Stimulated activated CD4-positive, alpha-beta T cell treated with anti-CD3 and anti-CD28 coated beads, Interleukin-12 subunit alpha, Interleukin-12 subunit beta, amount 100 ng/mL, for 4 hours (primary cell): Measurements from ENCODE around the gene ANXA4.
"Not testable (repeated sequence)": the region's sequence is repeated elsewhere in the genome, so short reads cannot be mapped to it uniquely, and the experiment has no call there.

Experiments used
- DNase-seq: peaks from one replicate; pipeline ENCODE4 v3.0.0-alpha.2; 2020

ANXA4 gene

GRCh38 chr2:69811591-69811990 is 69.7 kb downstream of the ANXA4 start:
- no peak for DNase-seq

GRCh38 chr2:69815717-69816116 is 73.8 kb downstream of the ANXA4 start:
- no peak for DNase-seq

- DNase-seq = peak; percentile 43
Measured at GRCh38 chr2:69816923-69817542, 75.1 kb downstream of the ANXA4 start.

GRCh38 chr2:69817729-69818501 is 76.0 kb downstream of the ANXA4 start:
- DNase-seq = no peak

GRCh38 chr2:69827796-69828540 is 86.0 kb downstream of the ANXA4 start:
- no peak for DNase-seq

- DNase-seq = no peak
Measured at GRCh38 chr2:69828938-69829255, 87.0 kb downstream of the ANXA4 start.

GRCh38 chr2:69829256-69830044 is 87.5 kb downstream of the ANXA4 start, which contains the start of gene GMCL1:
Gene GMCL1, plus strand, starts transcription at chr2:69829660. Its CDS starts 233 bp downstream, at chr2:69829893.
- DNase-seq = peak; percentile 99

GRCh38 chr2:69830045-69830905 is 88.3 kb downstream of the ANXA4 start:
- peak; percentile 22 for DNase-seq

GRCh38 chr2:69830906-69831241 is 88.9 kb downstream of the ANXA4 start:
- not testable (repeated sequence) for DNase-seq

GRCh38 chr2:69831354-69831905 is 89.5 kb downstream of the ANXA4 start:
- no peak for DNase-seq

GRCh38 chr2:69833752-69834151 is 91.8 kb downstream of the ANXA4 start:
- no peak for DNase-seq

- DNase-seq = no peak
Measured at GRCh38 chr2:69835666-69836065, 93.7 kb downstream of the ANXA4 start.

- DNase-seq = no peak
Measured at GRCh38 chr2:69836316-69836715, 94.4 kb downstream of the ANXA4 start.

GRCh38 chr2:69837533-69837932 is 95.6 kb downstream of the ANXA4 start:
- no peak for DNase-seq

- no peak for DNase-seq
Measured at GRCh38 chr2:69843993-69844392, 102.1 kb downstream of the ANXA4 start.

- no peak for DNase-seq
Measured at GRCh38 chr2:69844560-69844959, 102.6 kb downstream of the ANXA4 start.

- no peak for DNase-seq
Measured at GRCh38 chr2:69846182-69847067, 104.5 kb downstream of the ANXA4 start.

GRCh38 chr2:69847068-69847828 is 105.3 kb downstream of the ANXA4 start:
- DNase-seq = no peak

- no peak for DNase-seq
Measured at GRCh38 chr2:69848186-69848790, 106.4 kb downstream of the ANXA4 start.

- no peak for DNase-seq
Measured at GRCh38 chr2:69858261-69858660, 116.3 kb downstream of the ANXA4 start.
